ENCODE results near the gene RRP1.

The RRP1 gene

GRCh38 chr21:43789276-43790009 is at the start of gene RRP1:
Gene RRP1 (plus strand): TSS chr21:43789577. CDS start chr21:43789630, 53 bp downstream.
- peaks cover 4% of the 10 kb centered on the region for H3K9me3 Mint-ChIP-seq
- H3K4me1 Mint-ChIP-seq: peaks cover 20% of the 10 kb centered on the region
- peaks cover 24% of the 10 kb centered on the region for H3K36me3 Mint-ChIP-seq (ENCODE audit: low read depth)
- peak; percentile 97 for DNase-seq
- H3K4me3 Mint-ChIP-seq: peak within 1 kb of the TSS; percentile 98
- peak within 1 kb of the TSS; percentile 95 for H3K27ac Mint-ChIP-seq
- H3K27me3 Mint-ChIP-seq (ENCODE audit: low read depth, poor library complexity): peaks cover 8% of the 10 kb centered on the region
- TF ChIP-seq CTCF (IDR thresholded peaks at IDR 0.05): peak; percentile 96

- Mint-ChIP-seq H3K36me3 (ENCODE audit: low read depth) (peaks cover 16% of the 10 kb centered on the region), H3K9me3 (no peaks in the 10 kb centered on the region), H3K27ac (peak overlapping the region; percentile 90), H3K4me3 (no peak overlapping the region), H3K27me3 (ENCODE audit: low read depth, poor library complexity) (peaks cover 3% of the 10 kb centered on the region), H3K4me1 (peaks cover 36% of the 10 kb centered on the region)
- no peak for TF ChIP-seq CTCF (IDR thresholded peaks at IDR 0.05)
- no peak for DNase-seq
Measured at GRCh38 chr21:43739621-43740435, 49.5 kb upstream of the RRP1 start.

DNA sequence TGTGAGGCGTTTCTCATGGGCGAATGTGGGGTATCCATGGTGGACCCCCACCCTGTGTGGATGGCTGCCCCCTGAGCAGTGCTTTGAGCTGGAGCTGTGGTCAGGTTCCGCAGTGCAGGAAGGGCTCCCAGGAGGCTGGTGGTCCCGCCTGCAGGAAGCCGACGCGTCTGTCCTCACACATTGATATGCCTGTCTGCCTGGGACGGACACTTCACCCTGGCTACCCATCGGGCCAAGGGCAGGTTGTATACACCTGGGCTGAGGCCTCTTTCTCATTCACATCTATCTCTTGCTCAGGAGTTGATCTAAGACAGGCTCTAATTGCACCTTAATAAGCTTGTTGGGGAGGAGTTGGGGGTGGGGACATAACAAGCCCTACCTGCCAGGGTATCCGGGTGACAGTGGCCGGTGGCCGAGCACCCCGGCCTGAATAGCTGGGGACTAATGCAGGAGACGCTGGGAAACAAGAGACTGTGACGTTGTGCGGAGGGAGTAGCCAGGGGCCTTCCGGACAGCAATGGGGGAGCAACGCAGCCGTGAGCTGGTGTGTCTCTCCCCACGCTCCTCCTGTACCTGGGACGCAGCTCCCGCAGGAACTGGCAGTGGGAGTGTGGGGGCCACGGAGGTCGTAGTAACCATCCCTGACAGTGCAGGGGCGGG is 48.8 kb upstream of the RRP1 start:
- peak overlapping the region; percentile 96 for H3K27ac Mint-ChIP-seq
- peaks cover 36% of the 10 kb centered on the region for H3K4me1 Mint-ChIP-seq
- H3K27me3 Mint-ChIP-seq (ENCODE audit: low read depth, poor library complexity): peaks cover 3% of the 10 kb centered on the region
- no peaks in the 10 kb centered on the region for H3K9me3 Mint-ChIP-seq
- H3K4me3 Mint-ChIP-seq: peak overlapping the region; percentile 80
- DNase-seq: peak; percentile 55
- no peak for TF ChIP-seq CTCF (IDR thresholded peaks at IDR 0.05)
- H3K36me3 Mint-ChIP-seq (ENCODE audit: low read depth): peaks cover 24% of the 10 kb centered on the region

DNA sequence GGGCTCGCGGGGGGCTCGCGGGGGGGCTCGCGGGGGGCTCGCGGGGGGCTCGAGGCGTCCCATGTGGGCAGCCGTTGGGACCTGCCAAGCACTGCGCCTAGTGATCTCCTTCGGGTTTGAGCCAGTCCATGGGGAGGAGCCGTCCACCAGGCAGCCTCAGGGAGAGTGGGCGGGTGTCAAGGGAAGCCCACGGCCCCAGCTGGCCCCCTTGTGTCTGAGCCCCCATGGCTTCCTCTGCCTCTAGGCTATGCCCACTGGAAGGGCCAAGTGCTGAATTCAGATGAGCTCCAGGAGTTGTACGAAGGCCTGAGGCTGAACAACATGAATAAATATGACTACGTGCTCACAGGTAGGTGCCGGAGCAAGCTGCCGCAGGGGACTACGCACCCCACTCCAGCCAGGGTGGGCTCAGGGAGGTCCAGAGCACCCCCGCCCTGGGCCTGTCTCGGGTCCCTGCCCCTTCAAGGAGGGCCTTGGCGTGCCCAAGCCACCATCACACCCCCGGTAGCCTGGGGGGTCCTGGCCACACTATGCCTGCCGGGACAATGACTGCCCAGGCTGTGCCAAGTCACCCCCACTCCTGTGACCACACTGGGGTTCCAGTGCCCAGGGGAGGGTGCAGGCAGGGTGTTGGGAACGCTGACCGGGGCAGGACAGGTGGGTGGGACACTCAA is 47.8 kb upstream of the RRP1 start:
- Mint-ChIP-seq H3K27me3 (ENCODE audit: low read depth, poor library complexity) (peaks cover 3% of the 10 kb centered on the region), H3K27ac (no peak overlapping the region), H3K4me3 (peak overlapping the region; percentile 55), H3K36me3 (ENCODE audit: low read depth) (peaks cover 30% of the 10 kb centered on the region), H3K4me1 (peaks cover 36% of the 10 kb centered on the region), H3K9me3 (no peaks in the 10 kb centered on the region)
- TF ChIP-seq CTCF (IDR thresholded peaks at IDR 0.05): no peak
- DNase-seq: no peak

DNA sequence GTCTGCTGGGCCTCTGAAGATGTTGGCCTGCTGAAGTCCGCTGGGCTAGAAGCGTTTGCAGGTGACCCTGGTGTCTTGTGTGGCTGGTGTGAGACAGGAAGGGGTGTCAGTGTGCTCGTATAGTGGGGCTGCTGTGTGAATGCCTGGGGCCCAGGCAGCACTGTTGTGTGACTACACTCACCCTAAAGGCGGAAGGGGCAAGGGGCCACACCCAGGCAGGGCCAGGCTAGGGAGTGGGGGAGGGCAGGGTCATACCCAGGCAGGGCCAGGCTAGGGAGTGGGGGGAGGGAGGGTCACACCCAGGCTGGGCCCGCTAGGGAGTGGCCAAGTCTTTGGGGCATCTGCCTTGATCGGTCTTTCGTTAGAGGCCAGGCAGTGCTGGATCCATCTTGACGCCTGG is 45.4 kb upstream of the RRP1 start:
- Mint-ChIP-seq H3K36me3 (ENCODE audit: low read depth) (peaks cover 37% of the 10 kb centered on the region), H3K4me3 (no peak overlapping the region), H3K27me3 (ENCODE audit: low read depth, poor library complexity) (peaks cover 3% of the 10 kb centered on the region), H3K9me3 (no peaks in the 10 kb centered on the region), H3K4me1 (peaks cover 25% of the 10 kb centered on the region), H3K27ac (peak overlapping the region; percentile 48)
- TF ChIP-seq CTCF (IDR thresholded peaks at IDR 0.05): no peak
- no peak for DNase-seq

All from nephron progenitor cell (in vitro differentiated cells).